Effector memory CD4-positive, alpha-beta T cell (primary cell): Measurements from ENCODE around the gene KRT1.
"Not testable (repeated sequence)": the region's sequence is repeated elsewhere in the genome, so short reads cannot be mapped to it uniquely, and the experiment has no call there.

Experiments
- DNase-seq, 3 donors: peaks; one replicate each; pipeline ENCODE4 v3.0.0-alpha.2; 2020
- H3K27ac ChIP-seq: 2 replicates; pipeline ENCODE4 v1.7.0; 2013; ENCODE audit warnings: mild to moderate bottlenecking, low read length, moderate library complexity; ENCODE audit not compliant: insufficient read depth, poor library complexity, severe bottlenecking
- H3K27me3 ChIP-seq: replicated peaks from 2 replicates; pipeline ENCODE4 v1.7.0; 2013; ENCODE audit warnings: mild to moderate bottlenecking, low read length; ENCODE audit not compliant: insufficient read depth, control insufficient read depth, poor library complexity, severe bottlenecking
- H3K36me3 ChIP-seq: 2 replicates; pipeline ENCODE4 v1.7.0; 2013; ENCODE audit warnings: mild to moderate bottlenecking, low read length, moderate library complexity; ENCODE audit not compliant: control insufficient read depth, insufficient read depth
- H3K4me1 ChIP-seq: 2 replicates; pipeline ENCODE4 v1.7.0; 2013; ENCODE audit warnings: low read length, mild to moderate bottlenecking; ENCODE audit not compliant: control insufficient read depth, insufficient read depth, poor library complexity, severe bottlenecking
- H3K4me3 ChIP-seq: 2 replicates; pipeline ENCODE4 v1.7.0; 2013; ENCODE audit warnings: low read length, low read depth, mild to moderate bottlenecking; ENCODE audit not compliant: insufficient read depth, poor library complexity, severe bottlenecking
- H3K9me3 ChIP-seq: 2 replicates; pipeline ENCODE4 v1.7.0; 2013; ENCODE audit warnings: mild to moderate bottlenecking, low read length, moderate library complexity; ENCODE audit not compliant: control insufficient read depth

KRT1 gene

DNA sequence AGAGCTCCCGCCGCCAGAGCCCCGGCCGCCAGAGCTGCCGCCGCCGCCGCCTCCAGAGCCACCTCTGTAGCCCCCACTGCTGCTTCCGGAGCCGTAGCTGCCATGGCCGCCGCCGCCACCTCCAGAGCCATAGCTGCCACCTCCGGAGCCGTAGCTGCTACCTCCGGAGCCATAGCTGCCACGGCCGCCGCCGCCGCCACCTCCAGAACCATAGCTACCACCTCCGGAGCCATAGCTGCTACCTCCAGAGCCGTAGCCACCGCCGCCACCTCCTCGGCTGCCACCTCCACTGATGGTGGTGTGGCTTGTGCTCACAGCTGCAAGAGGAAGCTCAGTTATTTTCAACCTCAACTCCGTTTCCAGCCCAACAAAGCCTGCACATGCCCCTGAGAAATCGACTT is 4.9 kb downstream of the KRT1 start:
- no peak for DNase-seq
- H3K4me3 ChIP-seq, result no peak overlapping the region
- H3K9me3 ChIP-seq, result no peaks in the 10 kb centered on the region
- no peaks in the 10 kb centered on the region for H3K4me1 ChIP-seq
- no peaks in the 10 kb centered on the region for H3K36me3 ChIP-seq
- no peaks in the 10 kb centered on the region for H3K27me3 ChIP-seq
- no peak overlapping the region for H3K27ac ChIP-seq

DNA sequence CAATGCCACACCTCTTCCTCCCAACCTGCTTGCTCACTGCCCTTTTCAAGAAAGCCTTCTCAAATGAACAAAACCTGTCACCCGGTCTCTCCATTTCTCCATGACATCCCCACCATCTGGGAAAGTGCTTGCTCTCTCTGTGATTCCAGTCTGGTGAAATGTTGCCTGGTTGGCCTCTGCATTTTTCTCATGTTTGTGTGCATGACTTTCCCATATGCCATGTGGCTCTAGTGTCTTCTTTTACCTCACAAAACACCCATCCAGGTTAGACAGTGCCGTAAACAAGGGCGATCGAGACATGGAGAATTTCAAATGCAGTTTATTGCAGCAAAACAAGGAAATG is 5.8 kb downstream of the KRT1 start:
- Histone ChIP-seq H3K27me3 (no peaks in the 10 kb centered on the region), H3K4me3 (no peak overlapping the region), H3K4me1 (no peaks in the 10 kb centered on the region), H3K27ac (no peak overlapping the region), H3K36me3 (no peaks in the 10 kb centered on the region), H3K9me3 (no peaks in the 10 kb centered on the region)
- no peak for DNase-seq

DNA sequence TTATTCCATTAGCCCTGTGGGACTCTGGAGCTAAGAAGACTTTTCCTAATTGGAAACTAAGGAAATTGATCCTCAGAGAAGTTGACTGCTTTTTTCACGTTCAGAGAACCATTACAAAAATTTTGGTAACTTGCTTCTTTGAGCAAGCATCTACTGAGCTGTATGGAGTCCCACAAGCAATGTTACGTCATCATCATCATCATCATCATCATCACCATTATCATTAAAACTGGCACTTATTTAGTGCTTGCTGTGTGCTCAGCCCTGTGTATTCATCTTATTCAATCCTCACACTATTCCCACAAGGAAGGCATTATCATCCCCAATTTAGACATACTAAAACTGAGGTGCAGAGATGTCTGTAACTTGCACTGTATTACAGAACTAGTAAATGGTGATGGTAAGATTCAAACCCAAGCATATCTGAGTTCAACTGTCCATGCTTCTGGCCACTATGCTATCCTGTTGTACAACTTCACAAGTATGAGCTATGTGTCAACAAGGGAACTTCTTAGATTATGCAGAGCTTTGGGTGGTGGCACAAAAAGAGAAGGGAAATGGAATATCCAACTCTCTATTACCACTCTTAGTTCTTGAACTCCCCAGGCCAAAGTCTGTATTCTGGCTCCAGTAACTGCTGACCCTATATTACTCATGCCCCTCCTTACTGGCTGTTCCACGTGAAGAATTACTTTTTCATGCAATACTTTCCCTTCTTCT is 6.3 kb downstream of the KRT1 start:
- Histone ChIP-seq H3K9me3 (no peaks in the 10 kb centered on the region), H3K27ac (no peak overlapping the region), H3K36me3 (no peaks in the 10 kb centered on the region), H3K4me3 (no peak overlapping the region), H3K4me1 (no peaks in the 10 kb centered on the region), H3K27me3 (no peaks in the 10 kb centered on the region)
- no peak for DNase-seq

DNA sequence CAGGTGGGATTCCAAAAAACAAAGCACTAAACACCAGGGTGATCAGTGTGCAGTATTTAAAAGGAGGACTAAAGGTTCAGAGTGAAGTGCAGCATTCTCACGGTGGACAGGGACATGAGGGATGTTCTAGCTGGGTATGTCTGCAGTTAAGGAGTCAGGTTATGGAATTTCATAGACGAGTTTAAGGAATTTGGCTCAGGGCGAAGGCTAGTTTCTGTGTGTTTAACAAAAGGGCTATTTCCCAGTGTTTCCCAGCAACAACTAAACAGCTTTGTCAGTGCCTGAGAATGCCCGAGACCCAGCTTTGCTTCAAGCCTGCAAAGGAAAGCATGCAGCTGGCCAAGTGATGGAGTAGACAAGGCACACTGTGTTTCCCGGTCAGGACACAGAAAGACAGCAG is 7.0 kb downstream of the KRT1 start:
- Histone ChIP-seq H3K9me3 (no peaks in the 10 kb centered on the region), H3K27ac (no peak overlapping the region), H3K4me3 (no peak overlapping the region), H3K36me3 (no peaks in the 10 kb centered on the region), H3K27me3 (no peaks in the 10 kb centered on the region), H3K4me1 (no peaks in the 10 kb centered on the region)
- DNase-seq, result no peak

- Histone ChIP-seq H3K9me3 (no peaks in the 10 kb centered on the region), H3K27ac (no peak overlapping the region), H3K4me3 (no peak overlapping the region), H3K36me3 (no peaks in the 10 kb centered on the region), H3K4me1 (no peaks in the 10 kb centered on the region), H3K27me3 (no peaks in the 10 kb centered on the region)
- no peak for DNase-seq
These were observed 7.8 kb downstream of the KRT1 start for GRCh38 chr12:52672321-52672933.

- Histone ChIP-seq H3K9me3 (no peaks in the 10 kb centered on the region), H3K27me3 (no peaks in the 10 kb centered on the region), H3K4me1 (no peaks in the 10 kb centered on the region), H3K36me3 (no peaks in the 10 kb centered on the region), H3K27ac (no peak overlapping the region), H3K4me3 (no peak overlapping the region)
- DNase-seq, result no peak
These were observed 9.2 kb downstream of the KRT1 start for GRCh38 chr12:52670961-52671360.

DNA sequence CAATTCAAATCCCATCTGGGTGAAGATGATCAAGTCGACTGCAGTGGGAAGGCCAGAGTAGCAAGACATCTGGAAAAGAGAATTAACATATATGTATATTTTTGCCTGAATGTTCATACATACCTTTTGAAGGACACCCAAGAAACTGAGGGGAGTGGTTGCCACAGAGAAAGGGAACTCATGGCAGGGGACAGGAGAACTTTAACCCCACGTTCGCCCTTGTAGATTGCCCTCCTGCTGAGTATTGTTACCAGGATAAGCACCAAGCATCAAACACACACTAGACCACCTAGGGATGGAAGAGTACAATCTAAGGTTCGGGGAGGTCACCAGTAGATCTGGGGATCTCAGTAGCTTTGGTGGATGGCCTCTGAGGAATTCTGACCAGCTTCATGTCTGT is 9.7 kb downstream of the KRT1 start:
- Histone ChIP-seq H3K4me3 (no peak overlapping the region), H3K27ac (no peak overlapping the region), H3K36me3 (no peaks in the 10 kb centered on the region), H3K4me1 (no peaks in the 10 kb centered on the region), H3K9me3 (no peaks in the 10 kb centered on the region), H3K27me3 (no peaks in the 10 kb centered on the region)
- no peak for DNase-seq

DNA sequence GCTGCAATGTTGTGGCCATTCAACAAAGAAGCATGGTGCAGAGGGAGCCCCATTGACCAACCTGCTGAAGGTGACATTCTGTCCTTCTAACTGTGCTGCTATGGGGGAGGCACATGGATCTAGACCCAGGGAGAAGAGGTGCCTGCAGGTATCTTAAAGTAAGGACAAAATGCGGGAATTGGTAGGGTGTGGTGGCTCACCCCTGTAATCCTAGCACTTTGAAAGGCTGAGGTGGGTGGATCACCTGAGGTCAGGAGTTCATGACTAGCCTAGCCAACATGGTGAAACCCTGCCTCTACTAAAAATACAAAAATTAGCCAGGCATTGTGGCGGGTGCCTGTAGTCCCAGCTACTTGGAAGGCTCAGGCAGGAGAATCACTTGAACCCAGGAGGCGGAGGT is 10.3 kb downstream of the KRT1 start:
- not testable (repeated sequence) for H3K9me3 ChIP-seq, H3K4me1 ChIP-seq, H3K27ac ChIP-seq, DNase-seq, H3K36me3 ChIP-seq, H3K27me3 ChIP-seq, H3K4me3 ChIP-seq

DNA sequence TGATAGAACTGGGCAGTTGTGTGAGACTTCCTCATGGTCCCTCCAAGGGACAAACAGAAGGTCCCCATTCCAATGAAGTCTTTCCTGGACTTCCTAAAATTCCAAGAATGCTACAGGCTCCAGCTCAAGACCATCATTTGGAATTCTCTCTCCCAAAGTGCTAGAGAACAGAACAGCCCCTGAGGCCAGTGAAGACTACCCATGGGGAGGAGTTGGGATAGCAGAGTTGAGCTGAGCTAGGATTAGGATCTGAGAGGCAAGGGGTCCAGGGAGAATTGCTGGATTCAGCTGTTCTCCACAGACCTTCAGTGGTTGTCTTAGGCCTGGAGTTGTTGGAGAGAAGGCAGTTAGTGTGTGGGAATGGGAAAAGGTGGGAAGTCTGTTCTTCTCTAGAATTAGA is 10.8 kb downstream of the KRT1 start:
- Histone ChIP-seq H3K9me3 (no peaks in the 10 kb centered on the region), H3K36me3 (no peaks in the 10 kb centered on the region), H3K4me3 (no peak overlapping the region), H3K27me3 (no peaks in the 10 kb centered on the region), H3K27ac (no peak overlapping the region), H3K4me1 (no peaks in the 10 kb centered on the region)
- no peak for DNase-seq

DNA sequence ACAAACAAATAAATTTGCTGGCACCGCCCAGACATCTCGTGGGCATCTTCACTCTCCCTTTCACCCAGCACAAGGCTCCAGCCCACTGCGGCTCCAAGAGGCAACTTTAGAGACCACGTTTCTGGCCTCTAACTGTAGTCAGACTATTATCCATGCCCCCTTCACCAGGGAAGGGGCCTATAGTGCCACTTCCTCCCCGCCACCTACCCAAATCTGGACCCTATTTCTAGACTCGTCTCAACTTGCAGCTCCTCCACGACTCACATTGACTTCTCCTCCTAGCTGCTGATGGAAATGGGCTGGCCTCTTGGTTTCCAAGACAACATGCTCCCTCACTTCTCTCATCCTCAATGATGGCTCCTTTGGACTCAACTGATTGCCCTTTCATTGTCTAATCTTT is 12.3 kb downstream of the KRT1 start:
- Histone ChIP-seq H3K4me1 (no peaks in the 10 kb centered on the region), H3K36me3 (no peaks in the 10 kb centered on the region), H3K27me3 (no peaks in the 10 kb centered on the region), H3K9me3 (no peaks in the 10 kb centered on the region), H3K27ac (no peak overlapping the region), H3K4me3 (no peak overlapping the region)
- no peak for DNase-seq
